A549 (cell line): Measurements from ENCODE around the gene ACTG2. TPM values are rescaled to one million over a fixed set of nuclear protein-coding genes. Genes with fewer than 3 reads are reported as not detected.

Source experiments
- ATAC-seq, 2 experiments: fragments of 200-7000 bp in 1 of 2; fragments of >200 bp in 1 of 2; cut with Nextera tagmentation in 1 of 2; cut with Tn5 transposase in 1 of 2; 3 replicates each; pipeline versions ENCODE4 v1.8.0 to v1.9.1; 2018 to 2020; ENCODE audit warnings: mild to moderate bottlenecking in 1 of 2, moderate library complexity in 1 of 2
- CTCF ChIA-PET: fragments of 300-600 bp; sonication (Branson Sonifier 250); formaldehyde crosslinking; extraction: SDS; loops from one replicate; lab custom pipeline; 2021; ENCODE audit warnings: antibody characterized with exemption, inconsistent platforms; lab: Yijun Ruan, JAX
- POLR2A ChIA-PET: fragments of 350-600 bp; formaldehyde crosslinking; extraction: SDS; loops from one replicate; lab custom pipeline; 2021; ENCODE audit warnings: antibody characterized with exemption, inconsistent platforms; lab: Yijun Ruan, JAX
- DNase-seq, 2 experiments: peaks; one replicate each; pipeline versions ENCODE4 v3.0.0 to v3.0.0-alpha.2; 2011 to 2016; ENCODE audit warnings: low read depth in 1 of 2, low spot score in 1 of 2
- FAIRE-seq: peaks from 2 replicates; lab custom pipeline; 2011; peaks lifted over from hg19 to GRCh38; lab: Jason Lieb, UNC
- H3K27ac ChIP-seq, 2 experiments: fragments of >200 bp; sonication (Bioruptor Twin); formaldehyde crosslinking; 3 replicates each; pipeline ENCODE4 v1.5.1; 2016 to 2017
- H3K4me1 ChIP-seq: fragments of >200 bp; sonication (Bioruptor Twin); formaldehyde crosslinking; 3 replicates; pipeline ENCODE4 v1.6.1; 2016
- H3K4me2 ChIP-seq: fragments of >200 bp; sonication (Bioruptor Twin); formaldehyde crosslinking; 3 replicates; pipeline ENCODE4 v1.6.1; 2016
- H3K4me3 ChIP-seq: fragments of >200 bp; sonication (Bioruptor Twin); formaldehyde crosslinking; 3 replicates; pipeline ENCODE4 v1.5.1; 2016
- H3K9me3 ChIP-seq: fragments of >200 bp; sonication (Bioruptor Twin); formaldehyde crosslinking; 3 replicates; pipeline ENCODE4 v1.6.1; 2016
- CBX8 ChIP-seq: fragments of 200-600 bp; sonication (generic); IDR thresholded peaks from 2 replicates; pipeline ENCODE4 v1.6.1; 2016
- ESRRA ChIP-seq: fragments of 150-350 bp; IDR thresholded peaks from 2 replicates; pipeline ENCODE4 v1.6.1; 2014; ENCODE audit warnings: mild to moderate bottlenecking, low read length, borderline replicate concordance
- FOXS1 ChIP-seq: fragments of 250-450 bp; sonication (Bioruptor Pico); IDR thresholded peaks from 2 replicates; pipeline ENCODE4 v1.5.0; 2020; ENCODE audit warnings: mild to moderate bottlenecking, moderate library complexity
- GATA3 ChIP-seq: IDR thresholded peaks from 2 replicates; pipeline ENCODE4 v1.6.1; 2012; ENCODE audit warnings: borderline replicate concordance
- HOXA7 ChIP-seq: fragments of 250-450 bp; sonication (Bioruptor Pico); IDR thresholded peaks from 2 replicates; pipeline ENCODE4 v1.5.0; 2020; ENCODE audit warnings: mild to moderate bottlenecking, moderate library complexity
- HOXB5 ChIP-seq: fragments of 250-450 bp; sonication (Bioruptor Pico); IDR thresholded peaks from 2 replicates; pipeline ENCODE4 v1.5.0; 2020; ENCODE audit warnings: mild to moderate bottlenecking, moderate library complexity
- MAFK ChIP-seq: fragments of 450-650 bp; IDR thresholded peaks from 2 replicates; pipeline ENCODE4 v1.6.1; 2014; ENCODE audit not compliant: partially characterized antibody
- MAZ ChIP-seq: fragments of 150-350 bp; IDR thresholded peaks from 2 replicates; pipeline ENCODE4 v1.6.1; 2014; ENCODE audit warnings: antibody characterized with exemption, low read depth, low read length, borderline replicate concordance
- POLR2AphosphoS2 ChIP-seq: conservative IDR thresholded peaks from 2 replicates; pipeline ENCODE4 v1.6.1; 2012; ENCODE audit warnings: low read length, improper control_type of control experiment, inconsistent platforms
- TFCP2L1 ChIP-seq: fragments of 250-450 bp; sonication (Bioruptor Pico); IDR thresholded peaks from 2 replicates; pipeline ENCODE4 v1.5.0; 2021; ENCODE audit warnings: mild to moderate bottlenecking
- WGBS: methylation state at CpG from one replicate; pipeline ENCODE4 v1.1.6; 2017; ENCODE audit errors: missing lambda C conversion rate; 5-methylcytosine and 5-hydroxymethylcytosine counted together
- polyA plus RNA-seq, 4 experiments: library from polyadenylated mRNA; depleted of rRNA in 3 of 4; stranded (reverse); fragments of >200 nt; fragmentation: RNase III in 1 of 4; extraction: RNeasy Plus Mini Kit Qiagen cat#74134 plus additional on column Dnase treatment in 1 of 4; gene quantifications; 2 replicates in 3 of 4; 3 replicates in 1 of 4; pipeline ENCODE4 v1.2.3, GENCODE V29; 2011 to 2017
- TF ChIP-seq, protein P1 (sequence below): fragments of 250-450 bp; sonication (Bioruptor Pico); IDR thresholded peaks from 2 replicates; pipeline ENCODE4 v1.5.0; 2020; ENCODE audit warnings: low read depth, mild to moderate bottlenecking, moderate library complexity
- TF ChIP-seq, protein P2 (sequence below): fragments of 200-600 bp; sonication (generic); IDR thresholded peaks from 2 replicates; pipeline ENCODE4 v1.6.1; 2016; ENCODE audit warnings: antibody characterized with exemption, mild to moderate bottlenecking, moderate library complexity
- TF ChIP-seq, protein P3 (sequence below): fragments of >200 bp; sonication (Bioruptor Twin); formaldehyde crosslinking; IDR thresholded peaks from 3 replicates; pipeline ENCODE4 v1.5.1; 2016
- TF ChIP-seq, protein P4 (sequence below): IDR thresholded peaks from 2 replicates; pipeline ENCODE4 v1.6.1; 2012

ACTG2 gene
- polyA plus RNA-seq, 2 of the 4 experiments (the other 2 are of a cell fraction) = 0.04 to 0.26 TPM

GRCh38 chr2:73895473-73895872 is 2.7 kb downstream of the ACTG2 start:
- Histone ChIP-seq H3K9me3 (no peaks in the 10 kb centered on the region), H3K4me1 (no peaks in the 10 kb centered on the region), H3K4me2 (no peak overlapping the region), H3K4me3 (no peak overlapping the region), H3K27ac (no peak overlapping the region)
- no peak for ATAC-seq
- POLR2A ChIA-PET = no interaction called here
- no peak for FAIRE-seq
- WGBS = 83% methylated on average over 9 of the region's 9 CpGs
- DNase-seq = no peak
- CTCF ChIA-PET = interaction anchor here (0.9 kb wide), 1 partner anchor 71 kb away, joined by 3 read pairs; no protein-coding TSS in a partner anchor
- TF ChIP-seq POLR2AphosphoS2 (no peak), MAZ (no peak), HOXB5 (CRISPR knock-in tag) (no peak)
- TF ChIP-seq, protein P1, sequence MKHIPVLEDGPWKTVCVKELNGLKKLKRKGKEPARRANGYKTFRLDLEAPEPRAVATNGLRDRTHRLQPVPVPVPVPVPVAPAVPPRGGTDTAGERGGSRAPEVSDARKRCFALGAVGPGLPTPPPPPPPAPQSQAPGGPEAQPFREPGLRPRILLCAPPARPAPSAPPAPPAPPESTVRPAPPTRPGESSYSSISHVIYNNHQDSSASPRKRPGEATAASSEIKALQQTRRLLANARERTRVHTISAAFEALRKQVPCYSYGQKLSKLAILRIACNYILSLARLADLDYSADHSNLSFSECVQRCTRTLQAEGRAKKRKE (CRISPR knock-in tag) = no peak

DNA sequence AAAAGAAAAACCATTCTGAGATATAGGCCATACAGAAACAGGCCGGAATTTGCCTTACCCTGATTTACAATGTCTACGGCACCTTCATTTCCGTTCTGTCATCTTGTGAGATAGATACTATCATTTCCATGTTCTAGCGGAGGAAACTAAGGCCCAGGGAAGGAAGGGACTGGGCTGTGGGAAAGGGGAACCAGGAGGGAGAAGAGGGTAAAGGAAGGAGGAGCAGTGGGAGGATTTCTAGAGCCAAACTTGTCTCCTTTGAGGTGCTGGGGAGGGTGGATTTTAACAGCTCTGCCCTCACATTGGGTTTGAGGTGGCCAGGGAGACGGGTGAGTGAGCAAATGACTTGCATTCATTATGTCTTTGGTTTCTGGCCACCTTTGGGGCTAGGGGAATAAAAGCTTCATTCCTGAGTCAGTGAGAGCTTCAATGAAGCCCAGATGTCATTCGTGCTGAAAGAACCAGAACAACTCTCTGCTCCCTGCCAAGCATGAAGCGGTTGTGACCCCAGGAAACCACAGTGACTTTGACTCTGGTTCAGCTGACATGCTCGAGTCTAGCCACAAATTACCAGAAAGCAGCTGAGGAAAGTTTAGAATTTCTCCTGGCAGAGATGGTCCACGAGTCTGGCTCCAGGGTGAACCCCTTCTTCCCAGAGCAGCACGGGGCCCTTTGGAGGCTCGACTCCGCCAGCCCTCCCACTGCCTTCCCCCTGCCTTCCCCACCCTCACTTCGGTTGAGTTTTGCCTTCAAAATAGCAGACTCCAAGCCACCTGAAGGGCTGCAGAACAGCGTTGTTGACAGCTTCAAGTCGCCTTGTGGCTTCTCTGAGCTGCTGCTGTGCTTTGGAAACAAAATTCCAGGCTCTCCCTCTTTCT is 3.8 kb downstream of the ACTG2 start:
- Histone ChIP-seq H3K4me3 (no peak overlapping the region), H3K27ac (no peak overlapping the region), H3K4me2 (no peak overlapping the region), H3K9me3 (no peaks in the 10 kb centered on the region), H3K4me1 (no peaks in the 10 kb centered on the region)
- FAIRE-seq (no peak), ATAC-seq (peak in 1 of 2 experiments; percentile 10; a peak in 1 of 6 replicates), DNase-seq (no peak)
- TF ChIP-seq, protein P2, sequence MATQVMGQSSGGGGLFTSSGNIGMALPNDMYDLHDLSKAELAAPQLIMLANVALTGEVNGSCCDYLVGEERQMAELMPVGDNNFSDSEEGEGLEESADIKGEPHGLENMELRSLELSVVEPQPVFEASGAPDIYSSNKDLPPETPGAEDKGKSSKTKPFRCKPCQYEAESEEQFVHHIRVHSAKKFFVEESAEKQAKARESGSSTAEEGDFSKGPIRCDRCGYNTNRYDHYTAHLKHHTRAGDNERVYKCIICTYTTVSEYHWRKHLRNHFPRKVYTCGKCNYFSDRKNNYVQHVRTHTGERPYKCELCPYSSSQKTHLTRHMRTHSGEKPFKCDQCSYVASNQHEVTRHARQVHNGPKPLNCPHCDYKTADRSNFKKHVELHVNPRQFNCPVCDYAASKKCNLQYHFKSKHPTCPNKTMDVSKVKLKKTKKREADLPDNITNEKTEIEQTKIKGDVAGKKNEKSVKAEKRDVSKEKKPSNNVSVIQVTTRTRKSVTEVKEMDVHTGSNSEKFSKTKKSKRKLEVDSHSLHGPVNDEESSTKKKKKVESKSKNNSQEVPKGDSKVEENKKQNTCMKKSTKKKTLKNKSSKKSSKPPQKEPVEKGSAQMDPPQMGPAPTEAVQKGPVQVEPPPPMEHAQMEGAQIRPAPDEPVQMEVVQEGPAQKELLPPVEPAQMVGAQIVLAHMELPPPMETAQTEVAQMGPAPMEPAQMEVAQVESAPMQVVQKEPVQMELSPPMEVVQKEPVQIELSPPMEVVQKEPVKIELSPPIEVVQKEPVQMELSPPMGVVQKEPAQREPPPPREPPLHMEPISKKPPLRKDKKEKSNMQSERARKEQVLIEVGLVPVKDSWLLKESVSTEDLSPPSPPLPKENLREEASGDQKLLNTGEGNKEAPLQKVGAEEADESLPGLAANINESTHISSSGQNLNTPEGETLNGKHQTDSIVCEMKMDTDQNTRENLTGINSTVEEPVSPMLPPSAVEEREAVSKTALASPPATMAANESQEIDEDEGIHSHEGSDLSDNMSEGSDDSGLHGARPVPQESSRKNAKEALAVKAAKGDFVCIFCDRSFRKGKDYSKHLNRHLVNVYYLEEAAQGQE = no peak
- no peak for TF ChIP-seq MAFK
- no peak for TF ChIP-seq GATA3
- no peak for TF ChIP-seq HOXA7 (CRISPR knock-in tag)
- no peak for TF ChIP-seq CBX8
- TF ChIP-seq, protein P3, sequence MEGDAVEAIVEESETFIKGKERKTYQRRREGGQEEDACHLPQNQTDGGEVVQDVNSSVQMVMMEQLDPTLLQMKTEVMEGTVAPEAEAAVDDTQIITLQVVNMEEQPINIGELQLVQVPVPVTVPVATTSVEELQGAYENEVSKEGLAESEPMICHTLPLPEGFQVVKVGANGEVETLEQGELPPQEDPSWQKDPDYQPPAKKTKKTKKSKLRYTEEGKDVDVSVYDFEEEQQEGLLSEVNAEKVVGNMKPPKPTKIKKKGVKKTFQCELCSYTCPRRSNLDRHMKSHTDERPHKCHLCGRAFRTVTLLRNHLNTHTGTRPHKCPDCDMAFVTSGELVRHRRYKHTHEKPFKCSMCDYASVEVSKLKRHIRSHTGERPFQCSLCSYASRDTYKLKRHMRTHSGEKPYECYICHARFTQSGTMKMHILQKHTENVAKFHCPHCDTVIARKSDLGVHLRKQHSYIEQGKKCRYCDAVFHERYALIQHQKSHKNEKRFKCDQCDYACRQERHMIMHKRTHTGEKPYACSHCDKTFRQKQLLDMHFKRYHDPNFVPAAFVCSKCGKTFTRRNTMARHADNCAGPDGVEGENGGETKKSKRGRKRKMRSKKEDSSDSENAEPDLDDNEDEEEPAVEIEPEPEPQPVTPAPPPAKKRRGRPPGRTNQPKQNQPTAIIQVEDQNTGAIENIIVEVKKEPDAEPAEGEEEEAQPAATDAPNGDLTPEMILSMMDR = no peak
- no peak for TF ChIP-seq ESRRA
- TF ChIP-seq FOXS1 (CRISPR knock-in tag) = no peak
- no peak for TF ChIP-seq TFCP2L1 (CRISPR knock-in tag)
- TF ChIP-seq, protein P4, sequence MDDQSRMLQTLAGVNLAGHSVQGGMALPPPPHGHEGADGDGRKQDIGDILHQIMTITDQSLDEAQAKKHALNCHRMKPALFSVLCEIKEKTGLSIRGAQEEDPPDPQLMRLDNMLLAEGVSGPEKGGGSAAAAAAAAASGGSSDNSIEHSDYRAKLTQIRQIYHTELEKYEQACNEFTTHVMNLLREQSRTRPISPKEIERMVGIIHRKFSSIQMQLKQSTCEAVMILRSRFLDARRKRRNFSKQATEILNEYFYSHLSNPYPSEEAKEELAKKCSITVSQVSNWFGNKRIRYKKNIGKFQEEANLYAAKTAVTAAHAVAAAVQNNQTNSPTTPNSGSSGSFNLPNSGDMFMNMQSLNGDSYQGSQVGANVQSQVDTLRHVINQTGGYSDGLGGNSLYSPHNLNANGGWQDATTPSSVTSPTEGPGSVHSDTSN = no peak
- ChIA-PET POLR2A (no interaction called here), CTCF (interaction anchor here (0.6 to 0.8 kb wide), 2 partner anchors 72 to 304 kb away, joined by 3 read pairs; no protein-coding TSS in a partner anchor)
- WGBS = 66% methylated on average over 14 of the region's 15 CpGs
